ENCODE results near the gene GRWD1. TPM values are rescaled to one million over a fixed set of nuclear protein-coding genes. Genes with fewer than 3 reads are reported as not detected.
A peak's percentile ranks its signal among the peaks of the same experiment; 100 is the strongest.

GRWD1 gene
- total RNA-seq, 1 donor, result 38.4 TPM

DNA sequence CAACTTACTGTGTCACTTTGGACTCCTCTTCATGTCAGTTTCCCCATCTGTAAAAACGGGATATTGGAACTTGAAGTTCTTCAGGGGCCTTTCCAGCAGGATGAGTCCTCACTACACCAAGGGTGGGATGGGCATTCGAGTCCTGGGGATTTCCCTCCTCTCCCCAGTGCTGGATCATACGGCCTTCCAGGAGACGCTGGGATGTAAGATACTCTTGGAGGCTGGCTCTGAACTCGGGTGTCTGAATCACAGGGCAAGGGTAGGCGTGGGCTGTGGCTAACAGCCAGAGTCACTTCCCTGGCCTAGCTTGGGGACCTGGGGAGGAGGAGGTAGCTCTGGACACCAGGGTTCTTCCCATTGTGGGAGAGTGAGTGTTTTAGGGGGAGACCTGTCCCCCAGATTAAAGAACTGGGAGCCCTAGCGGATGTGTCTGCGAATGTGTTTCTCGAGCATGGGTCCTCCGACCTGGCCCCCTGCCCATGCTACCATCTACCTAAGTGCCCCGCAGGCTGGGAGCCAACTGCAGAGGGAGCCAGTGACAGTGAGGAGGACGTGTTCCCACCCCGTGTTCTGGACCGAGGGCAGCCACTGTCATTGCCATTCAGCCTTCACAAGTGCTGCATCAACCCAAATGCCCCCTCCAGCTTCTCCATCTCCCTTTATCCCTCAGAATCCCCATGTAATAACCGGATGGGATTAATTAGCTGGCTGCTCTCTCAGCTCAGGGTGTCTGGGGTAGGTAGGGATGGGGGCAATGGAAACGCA, 21.0 kb downstream of the GRWD1 start:
- TF ChIP-seq CTCF (IDR thresholded peaks at IDR 0.05; ENCODE audit: insufficient read depth, low read depth, low read length), result no peak
- H3K4me3 ChIP-seq (ENCODE audit: low read depth, low read length), result no peak overlapping the region
- peak; percentile 41 for DNase-seq (ENCODE audit: low read depth)

GRCh38 chr19:48468772-48469288, 23.0 kb downstream of the GRWD1 start:
- peak overlapping the region; percentile 90 for H3K4me3 ChIP-seq (ENCODE audit: low read depth, low read length)
- no peak for TF ChIP-seq CTCF (IDR thresholded peaks at IDR 0.05; ENCODE audit: insufficient read depth, low read depth, low read length)
- peak; percentile 100 for DNase-seq (ENCODE audit: low read depth)

GRCh38 chr19:48469289-48469881, 23.6 kb downstream of the GRWD1 start, which contains the start of gene CYTH2:
Gene CYTH2, plus strand, starts transcription at chr19:48469369. Its CDS starts 139 bp downstream, at chr19:48469508.
- no peak for TF ChIP-seq CTCF (IDR thresholded peaks at IDR 0.05; ENCODE audit: insufficient read depth, low read depth, low read length)

DNA sequence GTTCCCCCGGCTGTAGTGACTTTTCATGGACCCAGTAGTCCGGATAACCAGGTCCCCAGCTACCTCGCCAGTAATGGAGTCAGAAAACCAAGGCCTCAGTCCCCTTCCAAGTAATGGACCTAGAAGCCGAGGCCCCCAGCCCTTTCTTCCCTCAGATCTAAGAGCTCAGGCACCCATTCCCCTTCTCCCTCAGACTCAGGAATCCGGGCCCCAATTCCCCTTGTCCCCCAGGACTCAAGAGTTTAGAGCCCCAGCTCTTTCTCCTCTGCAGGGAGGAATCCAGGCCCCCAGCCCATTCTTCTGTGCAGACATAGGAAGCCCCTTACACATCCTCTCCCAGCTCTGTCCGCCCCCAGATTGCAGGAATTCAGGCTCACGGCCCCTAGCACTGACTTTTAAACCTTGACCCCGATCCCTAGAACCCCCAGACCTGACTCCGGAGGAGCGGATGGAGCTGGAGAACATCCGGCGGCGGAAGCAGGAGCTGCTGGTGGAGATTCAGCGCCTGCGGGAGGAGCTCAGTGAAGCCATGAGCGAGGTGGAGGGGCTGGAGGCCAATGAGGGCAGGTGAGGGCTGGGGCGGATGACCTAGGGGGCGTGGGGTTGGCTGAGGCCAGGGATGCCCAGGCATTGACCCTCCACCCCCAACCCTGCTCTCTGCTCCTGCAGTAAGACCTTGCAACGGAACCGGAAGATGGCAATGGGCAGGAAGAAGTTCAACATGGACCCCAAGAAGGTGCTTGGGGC, 24.3 kb downstream of the GRWD1 start:
- TF ChIP-seq CTCF (IDR thresholded peaks at IDR 0.05; ENCODE audit: insufficient read depth, low read depth, low read length), result no peak
- no peak for DNase-seq (ENCODE audit: low read depth)
- H3K4me3 ChIP-seq (ENCODE audit: low read depth, low read length), result peak overlapping the region; percentile 90

More at GRCh38 chr19:48469289-48469881, 23.6 kb downstream of the GRWD1 start, which contains the start of gene CYTH2:
- H3K4me3 ChIP-seq (ENCODE audit: low read depth, low read length), result peak within 1 kb of the TSS; percentile 90
- DNase-seq (ENCODE audit: low read depth), result peak; percentile 78

- no peak for TF ChIP-seq CTCF (IDR thresholded peaks at IDR 0.05; ENCODE audit: insufficient read depth, low read depth, low read length)
- no peak for DNase-seq (ENCODE audit: low read depth)
- H3K4me3 ChIP-seq (ENCODE audit: low read depth, low read length), result no peak overlapping the region
Observed at GRCh38 chr19:48470856-48471255, 25.1 kb downstream of the GRWD1 start.

DNA sequence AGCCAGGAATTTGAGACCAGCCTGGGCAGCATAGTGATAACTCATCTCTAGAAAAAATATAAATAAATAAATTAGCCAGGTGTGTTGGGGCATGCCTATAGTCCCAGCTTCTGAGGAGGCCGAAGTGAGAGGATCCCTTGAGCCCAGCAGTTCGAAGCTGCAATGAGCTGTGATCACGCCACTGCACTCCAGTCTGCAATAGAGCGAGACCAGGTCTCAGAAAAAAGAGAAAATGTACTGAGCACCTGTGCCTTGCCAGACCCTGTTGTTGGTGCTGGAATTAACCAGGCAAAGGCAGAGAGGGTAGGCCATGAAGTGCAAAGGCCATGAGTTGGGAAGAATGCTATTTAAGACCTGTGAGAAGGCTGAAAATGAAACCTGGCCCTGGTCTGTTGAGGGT, 26.1 kb downstream of the GRWD1 start:
- DNase-seq (ENCODE audit: low read depth), result no peak
- H3K4me3 ChIP-seq (ENCODE audit: low read depth, low read length), result no peak overlapping the region
- TF ChIP-seq CTCF (IDR thresholded peaks at IDR 0.05; ENCODE audit: insufficient read depth, low read depth, low read length), result no peak
